ENCODE data around the gene REELD1. TPM values are rescaled to one million over a fixed set of nuclear protein-coding genes. Genes with fewer than 3 reads are reported as not detected.

REELD1 gene
- total and polyA plus RNA-seq, 4 donors, result 0.07 to 0.08 TPM; not detected in 2

DNA sequence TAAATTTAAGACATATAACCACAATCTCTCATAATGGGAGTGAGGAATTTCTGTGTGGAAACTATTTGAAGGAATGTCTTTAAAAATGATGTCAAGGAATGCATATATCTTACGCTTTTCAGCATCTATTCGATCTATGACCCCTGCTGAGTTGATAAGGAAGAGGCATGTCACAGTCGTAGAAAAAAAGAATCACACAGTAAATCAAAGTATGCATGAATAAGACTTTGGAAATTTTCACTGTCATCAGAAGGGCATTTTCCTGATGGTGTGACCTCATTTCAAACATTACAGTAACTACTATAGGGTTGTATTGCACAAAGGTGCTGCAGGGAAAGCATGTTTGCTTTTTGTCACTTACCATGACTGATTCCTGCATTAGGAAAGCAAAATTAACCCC is 41.5 kb downstream of the REELD1 start (continued):
- TF ChIP-seq, protein P1, sequence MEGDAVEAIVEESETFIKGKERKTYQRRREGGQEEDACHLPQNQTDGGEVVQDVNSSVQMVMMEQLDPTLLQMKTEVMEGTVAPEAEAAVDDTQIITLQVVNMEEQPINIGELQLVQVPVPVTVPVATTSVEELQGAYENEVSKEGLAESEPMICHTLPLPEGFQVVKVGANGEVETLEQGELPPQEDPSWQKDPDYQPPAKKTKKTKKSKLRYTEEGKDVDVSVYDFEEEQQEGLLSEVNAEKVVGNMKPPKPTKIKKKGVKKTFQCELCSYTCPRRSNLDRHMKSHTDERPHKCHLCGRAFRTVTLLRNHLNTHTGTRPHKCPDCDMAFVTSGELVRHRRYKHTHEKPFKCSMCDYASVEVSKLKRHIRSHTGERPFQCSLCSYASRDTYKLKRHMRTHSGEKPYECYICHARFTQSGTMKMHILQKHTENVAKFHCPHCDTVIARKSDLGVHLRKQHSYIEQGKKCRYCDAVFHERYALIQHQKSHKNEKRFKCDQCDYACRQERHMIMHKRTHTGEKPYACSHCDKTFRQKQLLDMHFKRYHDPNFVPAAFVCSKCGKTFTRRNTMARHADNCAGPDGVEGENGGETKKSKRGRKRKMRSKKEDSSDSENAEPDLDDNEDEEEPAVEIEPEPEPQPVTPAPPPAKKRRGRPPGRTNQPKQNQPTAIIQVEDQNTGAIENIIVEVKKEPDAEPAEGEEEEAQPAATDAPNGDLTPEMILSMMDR (IDR thresholded peaks at IDR 0.05; ENCODE audit: low read depth, low read length, missing input control), result no peak
- TF ChIP-seq TAF1 (conservative IDR thresholded peaks at IDR 0.05) (no peak), RAD21 (IDR thresholded peaks at IDR 0.05) (no peak)

- no peak for TF ChIP-seq EGR1 (IDR thresholded peaks at IDR 0.05; ENCODE audit: low read depth in 2 of 2)
- TF ChIP-seq TAF1 (conservative IDR thresholded peaks at IDR 0.05), result no peak
- TF ChIP-seq RAD21 (IDR thresholded peaks at IDR 0.05), result no peak
- TF ChIP-seq FOXA2 (IDR thresholded peaks at IDR 0.05), result no peak
- TF ChIP-seq, protein P2, sequence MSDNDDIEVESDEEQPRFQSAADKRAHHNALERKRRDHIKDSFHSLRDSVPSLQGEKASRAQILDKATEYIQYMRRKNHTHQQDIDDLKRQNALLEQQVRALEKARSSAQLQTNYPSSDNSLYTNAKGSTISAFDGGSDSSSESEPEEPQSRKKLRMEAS (IDR thresholded peaks at IDR 0.05), result no peak
- TF ChIP-seq, protein P1 (IDR thresholded peaks at IDR 0.05; ENCODE audit: low read depth, low read length, missing input control), result no peak
- TF ChIP-seq RXRA (IDR thresholded peaks at IDR 0.05), result no peak
- TF ChIP-seq, protein P3, sequence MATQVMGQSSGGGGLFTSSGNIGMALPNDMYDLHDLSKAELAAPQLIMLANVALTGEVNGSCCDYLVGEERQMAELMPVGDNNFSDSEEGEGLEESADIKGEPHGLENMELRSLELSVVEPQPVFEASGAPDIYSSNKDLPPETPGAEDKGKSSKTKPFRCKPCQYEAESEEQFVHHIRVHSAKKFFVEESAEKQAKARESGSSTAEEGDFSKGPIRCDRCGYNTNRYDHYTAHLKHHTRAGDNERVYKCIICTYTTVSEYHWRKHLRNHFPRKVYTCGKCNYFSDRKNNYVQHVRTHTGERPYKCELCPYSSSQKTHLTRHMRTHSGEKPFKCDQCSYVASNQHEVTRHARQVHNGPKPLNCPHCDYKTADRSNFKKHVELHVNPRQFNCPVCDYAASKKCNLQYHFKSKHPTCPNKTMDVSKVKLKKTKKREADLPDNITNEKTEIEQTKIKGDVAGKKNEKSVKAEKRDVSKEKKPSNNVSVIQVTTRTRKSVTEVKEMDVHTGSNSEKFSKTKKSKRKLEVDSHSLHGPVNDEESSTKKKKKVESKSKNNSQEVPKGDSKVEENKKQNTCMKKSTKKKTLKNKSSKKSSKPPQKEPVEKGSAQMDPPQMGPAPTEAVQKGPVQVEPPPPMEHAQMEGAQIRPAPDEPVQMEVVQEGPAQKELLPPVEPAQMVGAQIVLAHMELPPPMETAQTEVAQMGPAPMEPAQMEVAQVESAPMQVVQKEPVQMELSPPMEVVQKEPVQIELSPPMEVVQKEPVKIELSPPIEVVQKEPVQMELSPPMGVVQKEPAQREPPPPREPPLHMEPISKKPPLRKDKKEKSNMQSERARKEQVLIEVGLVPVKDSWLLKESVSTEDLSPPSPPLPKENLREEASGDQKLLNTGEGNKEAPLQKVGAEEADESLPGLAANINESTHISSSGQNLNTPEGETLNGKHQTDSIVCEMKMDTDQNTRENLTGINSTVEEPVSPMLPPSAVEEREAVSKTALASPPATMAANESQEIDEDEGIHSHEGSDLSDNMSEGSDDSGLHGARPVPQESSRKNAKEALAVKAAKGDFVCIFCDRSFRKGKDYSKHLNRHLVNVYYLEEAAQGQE (IDR thresholded peaks at IDR 0.05), result no peak
- no peak for TF ChIP-seq FOXA1 (IDR thresholded peaks at IDR 0.05)
- DNase-seq (ENCODE audit: low spot score), result no peak
- H3K27ac ChIP-seq (ENCODE audit: low read depth in 1 of 2, low read length in 2 of 2), result no peak overlapping the region
Measured at GRCh38 chr4:146256328-146256727, 42.0 kb downstream of the REELD1 start.

DNA sequence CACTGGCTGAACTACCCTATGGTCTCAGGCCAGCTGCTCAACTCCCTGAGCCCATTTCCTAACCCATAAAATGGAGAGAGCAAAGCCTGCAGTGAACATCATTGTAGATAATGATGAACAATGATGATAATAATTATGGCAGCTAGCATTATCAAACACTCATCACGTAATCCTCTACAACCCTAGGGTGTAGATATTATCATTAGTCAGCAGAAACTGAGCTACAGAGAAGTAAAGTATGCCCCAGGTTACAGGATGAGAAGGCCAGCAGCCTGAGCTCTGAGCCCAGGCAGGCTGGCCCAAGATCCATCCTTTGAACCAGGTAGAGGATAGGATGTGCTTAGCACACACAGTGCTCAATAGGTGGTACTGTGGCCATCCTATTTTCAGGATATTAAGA is 43.2 kb downstream of the REELD1 start:
- 98% methylated on average over 1 of the region's 1 CpG for WGBS
- no peaks in the 10 kb centered on the region for H3K9me3 ChIP-seq (ENCODE audit: control insufficient read depth in 4 of 4, low read length in 3 of 4)
- TF ChIP-seq, protein P1 (IDR thresholded peaks at IDR 0.05; ENCODE audit: low read depth, low read length, missing input control), result no peak
- TF ChIP-seq FOXA1 (IDR thresholded peaks at IDR 0.05) (no peak), RXRA (IDR thresholded peaks at IDR 0.05) (no peak), YY1 (IDR thresholded peaks at IDR 0.05) (no peak), HNF4G (IDR thresholded peaks at IDR 0.05) (no peak), ATF3 (IDR thresholded peaks at IDR 0.05) (no peak), RAD21 (IDR thresholded peaks at IDR 0.05) (no peak), SP1 (IDR thresholded peaks at IDR 0.05) (no peak), GABPA (IDR thresholded peaks at IDR 0.05 in 1 of 2, conservative IDR thresholded peaks at IDR 0.05 in 1 of 2) (no peak)
- TF ChIP-seq, protein P3 (IDR thresholded peaks at IDR 0.05), result no peak
- TF ChIP-seq, protein P2 (IDR thresholded peaks at IDR 0.05), result no peak

More at GRCh38 chr4:146256328-146256727, 42.0 kb downstream of the REELD1 start:
- Histone ChIP-seq H3K4me1 (ENCODE audit: control insufficient read depth in 4 of 4, insufficient read depth in 4 of 4, low read length in 3 of 4) (no peaks in the 10 kb centered on the region), H3K27me3 (ENCODE audit: control insufficient read depth in 4 of 4, insufficient read depth in 4 of 4, low read length in 3 of 4) (no peaks in the 10 kb centered on the region), H3K9ac (ENCODE audit: low read depth in 1 of 2, low read length in 2 of 2) (no peak overlapping the region), H3K9me3 (ENCODE audit: control insufficient read depth in 4 of 4, low read length in 3 of 4) (no peaks in the 10 kb centered on the region), H3K4me3 (ENCODE audit: low read depth in 1 of 3, low read length in 3 of 3) (no peak overlapping the region), H3K36me3 (ENCODE audit: control insufficient read depth in 4 of 4, insufficient read depth in 3 of 4, low read depth in 1 of 4, low read length in 3 of 4) (peaks cover 0 to 3% (median 3%) of the 10 kb centered on the region in 4 donors)
- WGBS, result 74% methylated on average over 1 of the region's 1 CpG

More for the DNA sequence above, 43.2 kb downstream of the REELD1 start:
- Histone ChIP-seq H3K36me3 (ENCODE audit: control insufficient read depth in 4 of 4, insufficient read depth in 3 of 4, low read depth in 1 of 4, low read length in 3 of 4) (peaks cover 0 to 3% (median 2%) of the 10 kb centered on the region in 4 donors), H3K9ac (ENCODE audit: low read depth in 1 of 2, low read length in 2 of 2) (no peak overlapping the region), H3K27ac (ENCODE audit: low read depth in 1 of 2, low read length in 2 of 2) (no peak overlapping the region), H3K4me1 (ENCODE audit: control insufficient read depth in 4 of 4, insufficient read depth in 4 of 4, low read length in 3 of 4) (no peaks in the 10 kb centered on the region), H3K27me3 (ENCODE audit: control insufficient read depth in 4 of 4, insufficient read depth in 4 of 4, low read length in 3 of 4) (no peaks in the 10 kb centered on the region), H3K4me3 (ENCODE audit: low read depth in 1 of 3, low read length in 3 of 3) (no peak overlapping the region)
- no peak for DNase-seq (ENCODE audit: low spot score)

All from liver (tissue), 9 donors.